HG03280 (cell line): ENCODE results near the gene SARNP.

Experiments used
- ATAC-seq: cut with Tn5 transposase; IDR thresholded peaks from one replicate; pipeline ENCODE4 v1.9.1; 2021; ENCODE audit warnings: mild to moderate bottlenecking, moderate library complexity; ENCODE audit not compliant: unreplicated experiment

The SARNP gene

GRCh38 chr12:55743406-55744339 is 73.9 kb downstream of the SARNP start:
- ATAC-seq: peak; percentile 47

GRCh38 chr12:55742719-55743405 is 74.7 kb downstream of the SARNP start, which contains the start of gene GDF11:
Gene GDF11, plus strand, starts transcription at chr12:55743122. Its CDS starts 195 bp downstream, at chr12:55743317.
- peak; percentile 37 for ATAC-seq

- ATAC-seq: no peak
Observed at GRCh38 chr12:55741931-55742680, 75.4 kb downstream of the SARNP start.

- ATAC-seq: no peak
Observed at GRCh38 chr12:55739025-55739378, 78.5 kb downstream of the SARNP start.

DNA sequence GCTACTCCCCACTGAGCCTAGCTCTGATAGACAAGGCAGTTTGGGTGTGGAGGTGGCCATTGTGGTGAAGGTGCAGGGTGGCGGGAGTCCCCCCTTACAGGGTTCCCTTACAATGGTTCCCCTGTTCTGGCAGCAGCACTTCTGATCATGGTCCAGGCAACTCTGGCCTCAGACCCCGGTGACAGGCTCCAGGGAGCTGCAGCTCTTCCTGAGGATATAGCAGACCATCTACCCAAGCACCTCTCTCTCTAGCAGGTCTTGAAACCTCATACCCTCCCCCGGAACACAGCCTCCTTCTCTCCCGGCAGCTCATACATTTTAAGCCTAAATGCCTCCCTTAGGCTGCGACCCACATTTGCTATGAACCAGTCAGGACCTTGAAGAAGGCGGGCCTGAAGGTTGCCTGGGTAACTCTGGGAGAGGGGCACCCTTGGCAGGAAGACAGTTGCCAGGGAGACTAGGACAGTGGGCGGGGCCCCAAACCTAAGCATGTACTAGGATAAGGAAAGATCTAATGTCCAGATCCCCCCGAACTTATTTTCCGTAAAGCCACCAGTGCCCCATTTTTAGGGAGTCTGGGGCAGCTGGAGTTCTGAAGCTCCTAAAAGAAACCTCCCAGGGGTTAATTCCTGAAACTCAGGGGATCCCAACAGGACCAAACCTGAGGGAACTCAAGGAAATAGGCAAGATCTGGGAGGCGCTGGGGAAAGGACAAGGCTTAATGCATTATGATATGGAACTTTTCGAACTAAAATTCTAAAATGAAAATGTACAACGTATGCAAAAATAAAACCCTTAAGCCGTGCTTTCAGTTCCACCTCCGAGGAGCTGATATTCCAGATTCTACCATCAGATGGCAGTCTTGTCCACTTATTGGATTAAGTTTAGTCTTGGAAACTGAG is 79.2 kb downstream of the SARNP start:
- peak; percentile 81 for ATAC-seq

GRCh38 chr12:55737581-55738122 is 79.9 kb downstream of the SARNP start:
- ATAC-seq: no peak

DNA sequence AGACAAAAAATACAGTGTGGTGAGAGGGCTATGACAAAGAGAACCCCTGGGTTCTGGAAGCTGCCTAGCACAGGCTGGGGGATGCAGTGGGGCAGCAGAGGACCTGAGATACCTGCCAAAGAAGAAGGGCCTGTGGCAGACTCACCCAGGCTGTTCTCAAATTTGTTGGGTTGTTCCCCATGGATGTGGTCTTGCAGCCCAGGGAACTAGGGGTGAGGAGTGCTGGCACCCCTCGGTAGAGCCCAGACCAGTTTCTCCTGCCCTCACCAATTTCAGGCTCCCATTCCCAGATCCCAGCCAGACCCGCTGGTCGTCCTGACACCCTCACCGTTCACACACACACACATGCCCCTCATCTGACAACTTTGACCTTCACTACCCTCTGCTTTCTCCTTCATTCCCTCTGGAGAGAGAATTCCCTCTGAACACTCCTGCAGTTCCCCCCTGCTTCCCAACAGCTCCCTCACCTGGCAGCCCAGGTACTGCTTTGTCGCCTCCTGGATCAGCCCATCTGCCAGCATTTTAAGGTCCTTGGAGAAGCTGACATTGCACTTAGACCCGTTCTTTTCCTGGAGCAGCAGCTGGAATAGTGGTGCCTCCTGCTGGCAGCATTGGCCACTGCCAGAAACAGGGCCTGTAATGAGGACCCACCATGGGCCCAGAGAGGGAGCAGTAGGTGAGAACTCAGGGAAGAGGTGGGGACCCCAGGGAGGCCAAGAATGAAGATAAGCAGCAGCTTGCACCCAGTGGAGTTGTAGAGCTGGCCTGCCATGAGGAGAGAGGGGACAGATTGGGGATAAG is 80.5 kb downstream of the SARNP start:
- ATAC-seq: no peak

DNA sequence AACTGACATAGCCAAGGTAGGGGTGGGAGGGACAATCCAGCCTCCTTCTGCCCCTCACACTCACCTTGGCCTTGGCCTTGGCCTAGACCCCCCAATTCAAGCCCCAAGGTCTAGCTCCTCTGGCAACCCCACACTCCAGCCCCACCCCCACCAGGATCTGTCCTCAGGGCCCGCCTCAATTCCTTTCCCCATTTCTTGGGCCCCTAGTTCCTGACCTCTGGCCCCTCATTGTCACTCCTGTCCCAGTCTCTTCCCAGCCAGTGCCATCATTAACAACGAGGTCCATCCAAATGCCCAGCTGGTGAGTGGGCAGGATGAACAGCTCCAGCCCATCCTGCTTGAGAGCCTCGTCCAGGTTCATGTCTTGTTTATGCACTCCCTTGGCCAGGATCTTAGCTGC is 81.4 kb downstream of the SARNP start:
- ATAC-seq: no peak

GRCh38 chr12:55734595-55734994 is 82.9 kb downstream of the SARNP start:
- ATAC-seq: no peak

- ATAC-seq: no peak
Observed at GRCh38 chr12:55733858-55734257, 83.7 kb downstream of the SARNP start.

DNA sequence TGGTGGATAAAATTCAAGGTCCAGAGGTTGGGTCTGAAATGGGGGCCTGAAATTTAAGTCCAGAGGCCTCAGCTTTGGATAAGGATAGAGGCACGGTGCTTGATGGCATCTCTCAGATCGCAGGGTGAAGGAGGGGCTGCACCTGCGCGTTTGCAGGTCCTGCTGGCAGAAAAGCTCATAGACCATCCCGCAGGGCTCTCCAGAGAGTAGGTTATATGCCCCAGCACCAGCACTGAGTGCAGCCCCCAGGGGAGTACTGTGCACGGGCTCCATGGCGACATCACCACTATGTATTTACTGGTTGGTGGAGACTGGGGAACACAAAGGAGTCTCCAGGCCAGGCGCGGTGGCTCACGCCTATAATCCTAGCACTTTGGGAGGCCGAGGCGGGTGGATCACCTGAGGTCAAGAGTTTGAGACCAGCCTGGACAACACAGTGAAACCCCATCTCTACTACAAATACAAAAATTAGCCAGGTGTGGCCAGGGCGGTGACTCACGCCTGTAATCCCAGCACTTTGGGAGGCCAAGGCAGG is 84.4 kb downstream of the SARNP start:
- no peak for ATAC-seq

- no peak for ATAC-seq
Observed at GRCh38 chr12:55732288-55732687, 85.2 kb downstream of the SARNP start.

- ATAC-seq: peak; percentile 30
Observed at GRCh38 chr12:55729819-55730818, 87.4 kb downstream of the SARNP start.

GRCh38 chr12:55728939-55729818 is 88.3 kb downstream of the SARNP start, which contains the start of gene CD63:
Gene CD63, minus strand, starts transcription at chr12:55729009. Its CDS starts 668 bp downstream, at chr12:55728341.
- ATAC-seq: peak; percentile 75

GRCh38 chr12:55728186-55728938 is 89.2 kb downstream of the SARNP start:
- peak; percentile 19 for ATAC-seq

GRCh38 chr12:55727643-55728185 is 89.8 kb downstream of the SARNP start:
- ATAC-seq: no peak
